ENCODE measurements around the gene SQSTM1. TPM values are rescaled to one million over a fixed set of nuclear protein-coding genes. Genes with fewer than 3 reads are reported as not detected.

The SQSTM1 gene
- total and polyA plus RNA-seq, 9 of the 15 experiments (the other 6 are each of a cell fraction or from before 2014, with no cell fraction given): 5.6 to 148 (median 64.0) TPM

- no peaks in the 10 kb centered on the region for H4K20me1 ChIP-seq (replicated peaks; ENCODE audit: control insufficient read depth, insufficient read depth, low read length)
- H3K4me3 ChIP-seq: no peak overlapping the region
- H3K27me3 ChIP-seq (ENCODE audit: control insufficient read depth in 2 of 2, insufficient read depth in 2 of 2, low read length in 2 of 2): no peaks in the 10 kb centered on the region
- ChIA-PET POLR2A (interaction anchor here (0.7 kb wide), 1 partner anchor 14 kb away, joined by 3 read pairs; no protein-coding TSS in a partner anchor), CTCF (ENCODE audit: low intra/inter-chr PET ratio) (no interaction called here)
- H3K36me3 ChIP-seq (ENCODE audit: control insufficient read depth, insufficient read depth, low read length): peaks cover 62% of the 10 kb centered on the region; the same call in 2 of the 3 replicates
- H3K4me1 ChIP-seq (replicated peaks in 1 of 2; ENCODE audit: control insufficient read depth in 2 of 2, insufficient read depth in 2 of 2, low read length in 2 of 2): peaks cover 4 to 20% of the 10 kb centered on the region in 2 experiments; a peak in 3 of 5 replicates
- no peak overlapping the region for H3K4me2 ChIP-seq (ENCODE audit: insufficient read depth, low read length)
- ATAC-seq (no peak), FAIRE-seq (no peak), DNase-seq (ENCODE audit: extremely low read depth in 1 of 4, low spot score in 3 of 4) (no peak)
- no peaks in the 10 kb centered on the region for H3K79me2 ChIP-seq (ENCODE audit: control insufficient read depth, insufficient read depth, low read length)
- no peak overlapping the region for H2AFZ ChIP-seq (ENCODE audit: low read depth, low read length)
- intact Hi-C loops (cut with micrococcal nuclease): no loop called here
- 89% methylated on average over 7 of the region's 7 CpGs for WGBS (ENCODE audit: insufficient coverage, low coverage, missing lambda C conversion rate)
- BruUV-seq (replicated peaks): no TSS peak
- H3K27ac ChIP-seq (ENCODE audit: extremely low read depth, low read depth, low read length): no peak overlapping the region
- H3K9me1 ChIP-seq (ENCODE audit: control insufficient read depth, insufficient read depth, low read length): peaks cover 2% of the 10 kb centered on the region
- no peaks in the 10 kb centered on the region for H3K9me3 ChIP-seq (replicated peaks; ENCODE audit: control insufficient read depth, insufficient read depth, low read depth, low read length)
- TF ChIP-seq TAF15 (IDR thresholded peaks at IDR 0.05; ENCODE audit: low read depth, low read length) (no peak), ZNF143 (CRISPR knock-in tag; IDR thresholded peaks at IDR 0.05) (no peak), TFAM (CRISPR knock-in tag; conservative IDR thresholded peaks at IDR 0.05) (no peak), BACH1 (tag; IDR thresholded peaks at IDR 0.05) (no peak), ZNF316 (IDR thresholded peaks at IDR 0.05) (no peak), ATF1 (CRISPR knock-in tag; IDR thresholded peaks at IDR 0.05) (no peak), ATF1 (tag; IDR thresholded peaks at IDR 0.05) (no peak), SMAD2 (IDR thresholded peaks at IDR 0.05; ENCODE audit: low read depth, low read length) (no peak), ZKSCAN1 (IDR thresholded peaks at IDR 0.05; ENCODE audit: low read depth, low read length) (no peak)
- in situ Hi-C loops (cut with MboI): no loop called here
- no peak overlapping the region for H3K9ac ChIP-seq (ENCODE audit: insufficient read depth in 1 of 2, low read depth in 2 of 2, low read length in 2 of 2)
These were observed 44.0 kb downstream of the SQSTM1 start for GRCh38 chr5:179864686-179865085.

Measured in K562 (cell line).